ENCODE measurements around the gene SCYGR2.

Gene SCYGR2

DNA sequence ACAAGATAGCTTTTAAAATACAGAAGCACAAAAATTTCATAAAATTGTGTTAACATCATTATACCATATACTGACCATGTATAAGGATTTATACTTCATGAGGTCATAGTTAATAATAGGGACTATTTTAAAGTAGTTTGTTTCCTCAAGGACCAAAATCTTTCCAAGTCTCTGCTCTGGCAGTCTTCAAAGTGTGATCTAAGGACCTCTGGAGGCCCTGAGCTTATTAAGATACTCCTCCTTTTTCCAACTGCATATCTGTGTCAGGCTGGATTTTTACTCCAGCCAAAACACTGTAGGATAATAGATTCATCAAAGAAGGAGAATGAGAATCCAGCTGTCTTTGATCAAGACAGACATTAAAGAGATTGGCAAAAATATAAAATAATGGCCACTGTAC, 1.7 kb upstream of the SCYGR2 start:
- TF ChIP-seq ZFX (IDR thresholded peaks at IDR 0.05; ENCODE audit: borderline replicate concordance): no peak
- TF ChIP-seq, protein P1, sequence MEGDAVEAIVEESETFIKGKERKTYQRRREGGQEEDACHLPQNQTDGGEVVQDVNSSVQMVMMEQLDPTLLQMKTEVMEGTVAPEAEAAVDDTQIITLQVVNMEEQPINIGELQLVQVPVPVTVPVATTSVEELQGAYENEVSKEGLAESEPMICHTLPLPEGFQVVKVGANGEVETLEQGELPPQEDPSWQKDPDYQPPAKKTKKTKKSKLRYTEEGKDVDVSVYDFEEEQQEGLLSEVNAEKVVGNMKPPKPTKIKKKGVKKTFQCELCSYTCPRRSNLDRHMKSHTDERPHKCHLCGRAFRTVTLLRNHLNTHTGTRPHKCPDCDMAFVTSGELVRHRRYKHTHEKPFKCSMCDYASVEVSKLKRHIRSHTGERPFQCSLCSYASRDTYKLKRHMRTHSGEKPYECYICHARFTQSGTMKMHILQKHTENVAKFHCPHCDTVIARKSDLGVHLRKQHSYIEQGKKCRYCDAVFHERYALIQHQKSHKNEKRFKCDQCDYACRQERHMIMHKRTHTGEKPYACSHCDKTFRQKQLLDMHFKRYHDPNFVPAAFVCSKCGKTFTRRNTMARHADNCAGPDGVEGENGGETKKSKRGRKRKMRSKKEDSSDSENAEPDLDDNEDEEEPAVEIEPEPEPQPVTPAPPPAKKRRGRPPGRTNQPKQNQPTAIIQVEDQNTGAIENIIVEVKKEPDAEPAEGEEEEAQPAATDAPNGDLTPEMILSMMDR (IDR thresholded peaks at IDR 0.05): no peak

DNA sequence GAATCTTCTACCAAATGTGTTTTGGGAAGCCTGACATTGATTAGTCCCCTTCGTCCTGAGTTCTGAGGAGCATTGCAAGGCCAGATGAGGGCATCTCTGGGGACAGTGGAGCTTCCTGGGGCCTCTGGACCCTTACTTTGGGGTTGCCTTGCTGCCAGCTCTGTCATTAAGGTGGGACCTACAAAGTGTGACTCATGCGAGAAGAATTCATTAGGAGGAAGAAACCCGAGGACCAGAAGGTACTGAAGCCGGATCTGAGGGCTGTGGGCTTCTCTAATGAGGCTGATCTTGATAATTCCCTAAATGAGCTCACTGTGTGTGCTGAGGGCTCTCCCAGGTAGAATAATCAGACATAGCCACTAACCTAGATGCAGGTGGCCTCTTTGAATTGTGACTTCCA, 695 bp upstream of the SCYGR2 start:
- no peak for TF ChIP-seq ZFX (IDR thresholded peaks at IDR 0.05; ENCODE audit: borderline replicate concordance)
- TF ChIP-seq, protein P1 (IDR thresholded peaks at IDR 0.05): no peak

More for the DNA sequence above, 1.7 kb upstream of the SCYGR2 start:
- no peak overlapping the region for H3K27ac ChIP-seq

DNA sequence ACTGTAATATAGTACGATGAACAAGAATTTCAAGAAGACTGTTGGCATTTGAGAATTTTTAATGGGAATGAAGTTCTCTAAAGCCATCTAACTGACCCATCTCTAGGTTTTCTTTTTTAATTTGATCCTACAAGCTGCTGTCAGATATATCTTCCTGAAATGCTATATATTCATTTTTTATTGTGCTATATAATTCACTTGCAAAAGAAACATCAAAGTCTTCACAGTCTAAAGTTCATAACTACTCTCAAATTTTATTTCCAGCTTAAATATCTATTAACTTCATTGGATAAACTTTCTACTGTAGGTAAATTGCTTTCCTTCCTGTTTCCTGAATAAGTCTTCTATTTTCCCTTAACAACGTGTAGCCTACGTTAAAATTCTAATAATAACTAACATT, 3.7 kb downstream of the SCYGR2 start:
- TF ChIP-seq, protein P1 (IDR thresholded peaks at IDR 0.05): no peak
- TF ChIP-seq ZFX (IDR thresholded peaks at IDR 0.05; ENCODE audit: borderline replicate concordance): no peak
- H3K27ac ChIP-seq: no peak overlapping the region

More for the DNA sequence above, 695 bp upstream of the SCYGR2 start:
- H3K27ac ChIP-seq: no peak overlapping the region

DNA sequence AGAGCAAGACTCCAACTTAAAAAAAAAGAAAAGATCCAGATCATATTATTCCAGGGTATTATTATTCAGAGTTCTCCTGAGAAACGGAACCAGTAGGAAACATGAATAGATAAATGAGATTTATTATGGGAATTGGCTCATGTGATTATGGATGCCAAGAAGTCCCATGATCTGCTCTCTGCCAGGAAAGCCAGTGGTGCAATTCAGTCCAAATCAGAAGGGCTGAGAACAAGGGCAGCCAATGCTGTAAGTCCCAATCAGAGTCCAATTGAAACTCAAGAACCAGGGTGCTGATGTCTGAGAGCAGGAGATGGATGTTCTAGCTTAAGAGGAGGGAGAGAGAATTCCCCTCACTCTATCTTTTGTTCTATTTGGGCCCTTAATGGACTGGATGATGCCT, 7.8 kb downstream of the SCYGR2 start:
- TF ChIP-seq, protein P1 (IDR thresholded peaks at IDR 0.05): no peak
- TF ChIP-seq ZFX (IDR thresholded peaks at IDR 0.05; ENCODE audit: borderline replicate concordance): no peak
- no peak overlapping the region for H3K27ac ChIP-seq

DNA sequence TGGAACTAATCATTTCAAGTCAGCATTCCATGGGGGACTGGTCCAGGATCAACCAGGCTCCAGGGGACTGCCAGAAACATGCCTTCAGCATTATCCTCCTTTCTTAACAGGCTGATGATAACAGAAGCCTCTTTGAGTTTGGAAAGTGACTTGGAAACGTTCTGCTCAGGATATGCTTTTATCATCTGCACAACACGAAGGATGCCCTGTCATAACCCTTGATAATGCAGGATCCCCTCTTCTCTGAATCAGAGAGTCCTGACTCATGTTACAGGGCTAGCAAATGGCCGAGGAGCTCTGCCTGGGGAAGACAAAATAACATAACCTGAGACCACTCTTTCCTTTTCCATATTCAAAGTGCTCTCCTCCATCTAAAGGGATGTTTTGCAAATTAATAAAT, 9.2 kb downstream of the SCYGR2 start:
- no peak overlapping the region for H3K27ac ChIP-seq
- TF ChIP-seq ZFX (IDR thresholded peaks at IDR 0.05; ENCODE audit: borderline replicate concordance): no peak
- TF ChIP-seq, protein P1 (IDR thresholded peaks at IDR 0.05): no peak

DNA sequence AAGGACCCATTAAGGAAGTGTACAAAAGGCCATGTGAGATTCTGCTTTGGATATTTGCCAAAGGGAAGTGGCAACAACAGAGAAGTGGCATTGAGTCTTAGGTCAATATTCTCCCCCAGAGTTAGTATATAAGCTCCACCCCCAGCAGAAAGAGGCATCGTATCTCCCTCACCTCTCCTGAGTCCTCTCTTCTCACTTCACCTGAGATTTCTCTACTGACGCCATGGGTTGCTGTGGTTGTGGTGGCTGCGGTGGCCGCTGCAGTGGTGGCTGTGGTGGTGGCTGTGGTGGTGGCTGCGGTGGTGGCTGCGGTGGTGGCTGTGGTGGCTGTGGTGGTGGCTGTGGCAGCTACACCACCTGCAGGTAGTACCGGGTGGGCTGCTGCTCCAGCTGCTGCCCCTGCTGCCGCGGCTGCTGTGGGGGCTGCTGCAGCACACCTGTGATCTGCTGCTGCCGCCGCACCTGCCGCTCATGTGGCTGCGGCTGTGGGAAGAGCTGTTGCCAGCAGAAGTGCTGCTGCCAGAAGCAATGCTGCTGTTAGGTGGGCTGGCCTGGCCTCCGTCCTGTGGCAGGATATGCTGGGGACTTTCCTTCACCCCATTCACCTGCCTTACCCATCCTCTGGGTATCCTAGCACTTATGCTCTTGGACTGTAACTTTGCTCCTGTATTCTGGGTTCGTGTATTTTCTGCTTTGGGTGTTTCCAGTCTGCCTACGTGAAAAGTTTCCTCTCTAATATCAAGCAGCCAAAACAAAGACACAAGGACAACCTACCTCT, 10.1 kb downstream of the SCYGR2 start:
- H3K27ac ChIP-seq: no peak overlapping the region
- TF ChIP-seq ZFX (IDR thresholded peaks at IDR 0.05; ENCODE audit: borderline replicate concordance): no peak
- TF ChIP-seq, protein P1 (IDR thresholded peaks at IDR 0.05): no peak

DNA sequence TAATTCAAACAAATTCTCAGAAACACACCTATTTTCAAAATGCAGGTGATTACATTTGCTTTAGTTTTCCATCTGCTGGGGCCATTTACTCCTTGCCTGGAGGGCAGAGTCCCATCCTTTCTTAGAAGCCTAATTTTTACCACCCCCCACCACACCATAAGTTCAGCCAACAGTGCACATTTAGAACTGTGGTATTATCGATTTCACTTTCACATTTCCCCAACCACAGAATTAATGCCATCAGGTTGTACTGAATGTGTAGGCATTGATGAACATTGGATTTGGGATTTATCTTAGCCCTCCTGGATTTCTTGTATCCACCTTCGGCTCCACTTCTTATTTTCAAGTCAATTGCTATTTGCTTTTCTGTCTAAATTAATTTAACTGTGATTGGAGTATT, 11.4 kb downstream of the SCYGR2 start:
- no peak for TF ChIP-seq ZFX (IDR thresholded peaks at IDR 0.05; ENCODE audit: borderline replicate concordance)
- TF ChIP-seq, protein P1 (IDR thresholded peaks at IDR 0.05): no peak
- H3K27ac ChIP-seq: no peak overlapping the region

Data from 22Rv1 (cell line).